A549 (cell line): ENCODE measurements around the gene AGBL4. TPM values are rescaled to one million over a fixed set of nuclear protein-coding genes. Genes with fewer than 3 reads are reported as not detected.

ENCODE experiments used
- ATAC-seq, 2 experiments: fragments of 200-7000 bp in 1 of 2; fragments of >200 bp in 1 of 2; cut with Nextera tagmentation in 1 of 2; cut with Tn5 transposase in 1 of 2; 3 replicates each; pipeline versions ENCODE4 v1.8.0 to v1.9.1; 2018 to 2020; ENCODE audit warnings: mild to moderate bottlenecking in 1 of 2, moderate library complexity in 1 of 2
- CTCF ChIA-PET: fragments of 300-600 bp; sonication (Branson Sonifier 250); formaldehyde crosslinking; extraction: SDS; loops from one replicate; lab custom pipeline; 2021; ENCODE audit warnings: antibody characterized with exemption, inconsistent platforms; lab: Yijun Ruan, JAX
- POLR2A ChIA-PET: fragments of 350-600 bp; formaldehyde crosslinking; extraction: SDS; loops from one replicate; lab custom pipeline; 2021; ENCODE audit warnings: antibody characterized with exemption, inconsistent platforms; lab: Yijun Ruan, JAX
- DNase-seq, 2 experiments: peaks; one replicate each; pipeline versions ENCODE4 v3.0.0 to v3.0.0-alpha.2; 2011 to 2016; ENCODE audit warnings: low read depth in 1 of 2, low spot score in 1 of 2
- FAIRE-seq: peaks from 2 replicates; lab custom pipeline; 2011; peaks lifted over from hg19 to GRCh38; lab: Jason Lieb, UNC
- H3K27ac ChIP-seq, 2 experiments: fragments of >200 bp; sonication (Bioruptor Twin); formaldehyde crosslinking; 3 replicates each; pipeline ENCODE4 v1.5.1; 2016 to 2017
- H3K4me1 ChIP-seq: fragments of >200 bp; sonication (Bioruptor Twin); formaldehyde crosslinking; 3 replicates; pipeline ENCODE4 v1.6.1; 2016
- H3K4me2 ChIP-seq: fragments of >200 bp; sonication (Bioruptor Twin); formaldehyde crosslinking; 3 replicates; pipeline ENCODE4 v1.6.1; 2016
- H3K4me3 ChIP-seq: fragments of >200 bp; sonication (Bioruptor Twin); formaldehyde crosslinking; 3 replicates; pipeline ENCODE4 v1.5.1; 2016
- H3K9me3 ChIP-seq: fragments of >200 bp; sonication (Bioruptor Twin); formaldehyde crosslinking; 3 replicates; pipeline ENCODE4 v1.6.1; 2016
- CBX2 ChIP-seq: fragments of 200-600 bp; sonication (generic); IDR thresholded peaks from 2 replicates; pipeline ENCODE4 v1.6.1; 2016; ENCODE audit warnings: low read depth, mild to moderate bottlenecking, borderline replicate concordance
- CEBPB ChIP-seq, 2 experiments: fragments of >200 bp in 1 of 2; sonication (Bioruptor Twin) in 1 of 2; formaldehyde crosslinking in 1 of 2; IDR thresholded peaks; 2 replicates each; pipeline ENCODE4 v1.6.1; 2012 to 2016
- CHD4 ChIP-seq: fragments of 200-600 bp; sonication (generic); IDR thresholded peaks from 2 replicates; pipeline ENCODE4 v1.6.1; 2016; ENCODE audit warnings: antibody characterized with exemption, mild to moderate bottlenecking, borderline replicate concordance
- EHF ChIP-seq: fragments of 250-450 bp; sonication (Bioruptor Pico); IDR thresholded peaks from 2 replicates; pipeline ENCODE4 v1.5.0; 2020; ENCODE audit warnings: mild to moderate bottlenecking
- EHMT2 ChIP-seq: fragments of 200-600 bp; sonication (generic); IDR thresholded peaks from 2 replicates; pipeline ENCODE4 v1.6.1; 2016; ENCODE audit warnings: antibody characterized with exemption, low read depth, mild to moderate bottlenecking, moderate library complexity
- FOXS1 ChIP-seq: fragments of 250-450 bp; sonication (Bioruptor Pico); IDR thresholded peaks from 2 replicates; pipeline ENCODE4 v1.5.0; 2020; ENCODE audit warnings: mild to moderate bottlenecking, moderate library complexity
- GATA3 ChIP-seq: IDR thresholded peaks from 2 replicates; pipeline ENCODE4 v1.6.1; 2012; ENCODE audit warnings: borderline replicate concordance
- HOXA7 ChIP-seq: fragments of 250-450 bp; sonication (Bioruptor Pico); IDR thresholded peaks from 2 replicates; pipeline ENCODE4 v1.5.0; 2020; ENCODE audit warnings: mild to moderate bottlenecking, moderate library complexity
- HOXB13 ChIP-seq: fragments of 250-450 bp; sonication (Bioruptor Pico); IDR thresholded peaks from 2 replicates; pipeline ENCODE4 v1.5.0; 2020; ENCODE audit warnings: low read depth, mild to moderate bottlenecking, moderate library complexity
- KDM1A ChIP-seq: fragments of 200-600 bp; sonication (generic); IDR thresholded peaks from 2 replicates; pipeline ENCODE4 v1.6.1; 2016; ENCODE audit warnings: low read depth, mild to moderate bottlenecking
- MAZ ChIP-seq: fragments of 150-350 bp; IDR thresholded peaks from 2 replicates; pipeline ENCODE4 v1.6.1; 2014; ENCODE audit warnings: antibody characterized with exemption, low read depth, low read length, borderline replicate concordance
- NPAS2 ChIP-seq: fragments of 250-450 bp; sonication (Bioruptor Pico); IDR thresholded peaks from 2 replicates; pipeline ENCODE4 v1.8.0; 2022; ENCODE audit warnings: mild to moderate bottlenecking, moderate library complexity, borderline replicate concordance
- POLR2A ChIP-seq: IDR thresholded peaks from 2 replicates; pipeline ENCODE4 v1.6.1; 2012; ENCODE audit warnings: mild to moderate bottlenecking, low read length
- POLR2AphosphoS2 ChIP-seq: conservative IDR thresholded peaks from 2 replicates; pipeline ENCODE4 v1.6.1; 2012; ENCODE audit warnings: low read length, improper control_type of control experiment, inconsistent platforms
- RAD21 ChIP-seq, 2 experiments: fragments of >200 bp in 1 of 2; sonication (Bioruptor Twin) in 1 of 2; formaldehyde crosslinking in 1 of 2; IDR thresholded peaks in 1 of 2; conservative IDR thresholded peaks in 1 of 2; 2 replicates in 1 of 2; 3 replicates in 1 of 2; pipeline ENCODE4 v1.6.1; 2012 to 2018; ENCODE audit warnings: inconsistent platforms in 1 of 2
- SREBF2 ChIP-seq: fragments of 450-650 bp; IDR thresholded peaks from 2 replicates; pipeline ENCODE4 v1.6.1; 2014; ENCODE audit warnings: mild to moderate bottlenecking, moderate library complexity
- TFCP2L1 ChIP-seq: fragments of 250-450 bp; sonication (Bioruptor Pico); IDR thresholded peaks from 2 replicates; pipeline ENCODE4 v1.5.0; 2021; ENCODE audit warnings: mild to moderate bottlenecking
- TP53 ChIP-seq: fragments of 250-450 bp; sonication (Bioruptor Pico); IDR thresholded peaks from 2 replicates; pipeline ENCODE4 v1.5.0; 2021; ENCODE audit warnings: mild to moderate bottlenecking, moderate library complexity
- WGBS: methylation state at CpG from one replicate; pipeline ENCODE4 v1.1.6; 2017; ENCODE audit errors: missing lambda C conversion rate; 5-methylcytosine and 5-hydroxymethylcytosine counted together
- polyA plus RNA-seq, 4 experiments: library from polyadenylated mRNA; depleted of rRNA in 3 of 4; stranded (reverse); fragments of >200 nt; fragmentation: RNase III in 1 of 4; extraction: RNeasy Plus Mini Kit Qiagen cat#74134 plus additional on column Dnase treatment in 1 of 4; gene quantifications; 2 replicates in 3 of 4; 3 replicates in 1 of 4; pipeline ENCODE4 v1.2.3, GENCODE V29; 2011 to 2017
- TF ChIP-seq, protein P1 (sequence below): fragments of >200 bp; sonication (Bioruptor Twin); formaldehyde crosslinking; IDR thresholded peaks from 3 replicates; pipeline ENCODE4 v1.5.1; 2016
- TF ChIP-seq, protein P2 (sequence below): fragments of >200 bp; sonication (Bioruptor Twin); formaldehyde crosslinking; IDR thresholded peaks from 3 replicates; pipeline ENCODE4 v1.6.1; 2016
- TF ChIP-seq, protein P3 (sequence below): fragments of 450-650 bp; IDR thresholded peaks from 2 replicates; pipeline ENCODE4 v1.6.1; 2014; ENCODE audit warnings: antibody characterized with exemption

Gene AGBL4
- polyA plus RNA-seq, 2 of the 4 experiments (the other 2 are of a cell fraction) = not detected

DNA sequence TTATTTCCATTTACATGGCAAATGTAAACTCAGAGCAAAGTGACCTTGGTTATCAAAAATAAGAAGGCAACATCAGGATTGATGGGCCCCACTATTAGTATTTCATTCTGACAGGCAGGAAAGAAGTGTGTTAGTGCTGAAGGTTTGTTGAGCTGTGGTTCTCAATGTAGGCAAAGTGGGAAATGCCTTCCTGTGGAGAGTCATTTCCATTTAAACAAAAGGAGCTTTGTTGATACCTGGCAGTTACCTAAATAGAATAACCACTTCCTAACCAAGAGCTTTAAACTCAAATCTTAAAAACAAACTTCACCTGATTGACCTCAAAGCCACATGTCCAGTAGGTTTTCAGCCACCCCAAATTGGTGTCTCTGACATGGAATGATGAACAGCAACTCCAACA lies 667.2 kb downstream of the AGBL4 start:
- H3K27ac ChIP-seq = no peak overlapping the region
- CTCF ChIA-PET = interaction anchor here (0.7 kb wide), 1 partner anchor 1604 kb away, joined by 3 read pairs; no protein-coding TSS in a partner anchor
- H3K4me2 ChIP-seq = no peak overlapping the region
- no peak overlapping the region for H3K4me3 ChIP-seq
- TF ChIP-seq MAZ (no peak), KDM1A (no peak)
- TF ChIP-seq, protein P1, sequence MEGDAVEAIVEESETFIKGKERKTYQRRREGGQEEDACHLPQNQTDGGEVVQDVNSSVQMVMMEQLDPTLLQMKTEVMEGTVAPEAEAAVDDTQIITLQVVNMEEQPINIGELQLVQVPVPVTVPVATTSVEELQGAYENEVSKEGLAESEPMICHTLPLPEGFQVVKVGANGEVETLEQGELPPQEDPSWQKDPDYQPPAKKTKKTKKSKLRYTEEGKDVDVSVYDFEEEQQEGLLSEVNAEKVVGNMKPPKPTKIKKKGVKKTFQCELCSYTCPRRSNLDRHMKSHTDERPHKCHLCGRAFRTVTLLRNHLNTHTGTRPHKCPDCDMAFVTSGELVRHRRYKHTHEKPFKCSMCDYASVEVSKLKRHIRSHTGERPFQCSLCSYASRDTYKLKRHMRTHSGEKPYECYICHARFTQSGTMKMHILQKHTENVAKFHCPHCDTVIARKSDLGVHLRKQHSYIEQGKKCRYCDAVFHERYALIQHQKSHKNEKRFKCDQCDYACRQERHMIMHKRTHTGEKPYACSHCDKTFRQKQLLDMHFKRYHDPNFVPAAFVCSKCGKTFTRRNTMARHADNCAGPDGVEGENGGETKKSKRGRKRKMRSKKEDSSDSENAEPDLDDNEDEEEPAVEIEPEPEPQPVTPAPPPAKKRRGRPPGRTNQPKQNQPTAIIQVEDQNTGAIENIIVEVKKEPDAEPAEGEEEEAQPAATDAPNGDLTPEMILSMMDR = no peak
- DNase-seq = no peak
- POLR2A ChIA-PET = no interaction called here
- ATAC-seq = no peak
- no peaks in the 10 kb centered on the region for H3K9me3 ChIP-seq
- no peak for FAIRE-seq
- H3K4me1 ChIP-seq = no peaks in the 10 kb centered on the region

DNA sequence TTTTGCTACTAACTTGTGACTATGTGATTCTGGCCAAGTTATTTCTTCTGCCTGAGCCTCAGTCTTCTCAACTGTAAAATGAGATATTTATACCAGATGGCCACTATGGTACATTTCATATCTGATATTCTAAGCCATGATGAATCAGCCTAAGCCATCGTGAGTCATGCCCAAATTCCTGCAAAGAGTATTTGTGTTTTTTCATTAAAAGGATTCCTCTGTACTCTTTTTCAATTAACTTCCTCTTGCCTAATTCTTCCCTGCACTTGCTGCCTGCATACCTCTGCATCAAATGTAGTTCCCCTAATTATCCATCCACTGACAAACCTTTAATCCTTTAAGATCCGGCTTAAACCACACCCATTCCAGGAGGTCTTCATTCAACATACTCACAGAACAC lies 672.0 kb downstream of the AGBL4 start:
- Histone ChIP-seq H3K4me2 (no peak overlapping the region), H3K4me1 (no peaks in the 10 kb centered on the region), H3K9me3 (no peaks in the 10 kb centered on the region), H3K4me3 (no peak overlapping the region)
- no peak for FAIRE-seq
- WGBS = 0% methylated on average over 2 of the region's 2 CpGs
- ChIA-PET CTCF (no interaction called here), POLR2A (no interaction called here)
- no peak for ATAC-seq
- DNase-seq = no peak
- TF ChIP-seq POLR2A = no peak
- no peak for TF ChIP-seq MAZ
- no peak for TF ChIP-seq CHD4
- no peak for TF ChIP-seq CEBPB (IDR thresholded peaks at IDR 0.05)
- no peak for TF ChIP-seq RAD21 (conservative IDR thresholded peaks at IDR 0.05 in 1 of 2, IDR thresholded peaks at IDR 0.05 in 1 of 2)
- TF ChIP-seq, protein P2, sequence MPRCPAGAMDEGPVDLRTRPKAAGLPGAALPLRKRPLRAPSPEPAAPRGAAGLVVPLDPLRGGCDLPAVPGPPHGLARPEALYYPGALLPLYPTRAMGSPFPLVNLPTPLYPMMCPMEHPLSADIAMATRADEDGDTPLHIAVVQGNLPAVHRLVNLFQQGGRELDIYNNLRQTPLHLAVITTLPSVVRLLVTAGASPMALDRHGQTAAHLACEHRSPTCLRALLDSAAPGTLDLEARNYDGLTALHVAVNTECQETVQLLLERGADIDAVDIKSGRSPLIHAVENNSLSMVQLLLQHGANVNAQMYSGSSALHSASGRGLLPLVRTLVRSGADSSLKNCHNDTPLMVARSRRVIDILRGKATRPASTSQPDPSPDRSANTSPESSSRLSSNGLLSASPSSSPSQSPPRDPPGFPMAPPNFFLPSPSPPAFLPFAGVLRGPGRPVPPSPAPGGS = no peak
- TF ChIP-seq, all 56 proteins: peak for 0
- no peak overlapping the region for H3K27ac ChIP-seq

DNA sequence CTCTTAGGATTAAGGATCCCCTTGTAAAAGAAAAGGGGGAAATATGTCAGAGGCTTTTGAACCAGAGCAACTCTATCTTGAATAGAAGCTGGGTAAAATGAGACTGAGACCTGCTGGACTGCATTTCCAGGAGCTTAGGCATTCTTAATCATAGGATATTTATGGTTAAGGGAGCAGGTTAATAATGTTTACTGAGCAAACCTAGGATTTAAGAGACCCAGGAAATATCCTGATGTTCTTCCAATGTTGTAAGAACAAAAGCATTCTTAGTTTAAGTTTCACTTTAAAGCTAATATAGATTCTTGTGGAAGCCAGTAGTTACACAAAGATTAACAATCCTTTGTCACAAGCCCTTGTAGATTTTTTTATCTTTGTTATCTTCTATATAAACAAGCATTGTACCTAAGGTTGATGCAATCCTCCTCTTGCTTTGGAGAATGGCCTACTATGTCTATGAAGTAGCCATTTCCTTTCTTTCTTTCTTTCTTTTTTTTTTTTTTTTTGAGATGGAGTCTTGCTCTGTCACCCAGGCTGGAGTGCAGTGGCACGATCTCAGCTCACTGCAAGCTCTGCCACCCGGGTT lies 676.9 kb downstream of the AGBL4 start:
- DNase-seq = peak in 1 of 2 experiments; percentile 4
- Histone ChIP-seq H3K4me1 (no peaks in the 10 kb centered on the region), H3K4me3 (no peak overlapping the region), H3K9me3 (no peaks in the 10 kb centered on the region), H3K27ac (no peak overlapping the region), H3K4me2 (no peak overlapping the region)
- TF ChIP-seq GATA3 = peak; percentile 48
- no peak for TF ChIP-seq HOXB13
- no peak for TF ChIP-seq NPAS2 (CRISPR knock-in tag)
- no peak for TF ChIP-seq FOXS1 (CRISPR knock-in tag)
- no peak for TF ChIP-seq POLR2AphosphoS2
- no peak for TF ChIP-seq TFCP2L1 (CRISPR knock-in tag)
- no peak for TF ChIP-seq HOXA7 (CRISPR knock-in tag)
- TF ChIP-seq EHMT2 = no peak
- ATAC-seq = no peak
- CTCF ChIA-PET = interaction anchor here (0.6 kb wide), 1 partner anchor 141 kb away, joined by 3 read pairs; no protein-coding TSS in a partner anchor
- WGBS = no CpG with 5 or more reads among the region's 2 CpGs
- FAIRE-seq = no peak
- POLR2A ChIA-PET = no interaction called here

DNA sequence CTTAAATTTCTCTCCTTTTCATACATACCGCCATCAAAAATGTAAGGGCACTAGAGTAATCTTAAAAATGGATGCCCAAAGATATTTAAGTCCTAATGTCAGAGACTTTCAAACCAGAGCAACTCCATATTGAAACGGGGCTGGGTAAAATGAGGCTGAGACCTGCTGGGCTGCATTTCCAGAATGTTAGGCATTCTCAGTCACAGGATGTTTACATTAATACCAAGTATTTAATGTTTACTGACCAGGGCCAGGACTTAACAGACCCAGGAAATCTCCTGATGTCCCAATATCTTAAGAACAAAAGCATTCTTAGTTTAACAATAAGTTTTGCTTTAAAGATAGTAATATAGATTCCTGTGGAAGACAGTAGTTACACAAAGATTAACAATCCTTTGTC lies 683.2 kb downstream of the AGBL4 start:
- no peak for ATAC-seq
- POLR2A ChIA-PET = no interaction called here
- 23% methylated on average over 2 of the region's 2 CpGs for WGBS
- CTCF ChIA-PET = no interaction called here
- DNase-seq = no peak
- Histone ChIP-seq H3K4me2 (no peak overlapping the region), H3K27ac (no peak overlapping the region), H3K4me3 (no peak overlapping the region), H3K4me1 (no peaks in the 10 kb centered on the region), H3K9me3 (no peaks in the 10 kb centered on the region)
- FAIRE-seq = no peak
- no peak for TF ChIP-seq TP53 (CRISPR knock-in tag)
- TF ChIP-seq, protein P3, sequence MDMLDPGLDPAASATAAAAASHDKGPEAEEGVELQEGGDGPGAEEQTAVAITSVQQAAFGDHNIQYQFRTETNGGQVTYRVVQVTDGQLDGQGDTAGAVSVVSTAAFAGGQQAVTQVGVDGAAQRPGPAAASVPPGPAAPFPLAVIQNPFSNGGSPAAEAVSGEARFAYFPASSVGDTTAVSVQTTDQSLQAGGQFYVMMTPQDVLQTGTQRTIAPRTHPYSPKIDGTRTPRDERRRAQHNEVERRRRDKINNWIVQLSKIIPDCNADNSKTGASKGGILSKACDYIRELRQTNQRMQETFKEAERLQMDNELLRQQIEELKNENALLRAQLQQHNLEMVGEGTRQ = no peak
- no peak for TF ChIP-seq CBX2
- no peak for TF ChIP-seq EHF (CRISPR knock-in tag)
- TF ChIP-seq SREBF2 = no peak
